ENCODE results near the gene SPA17. TPM values are rescaled to one million over a fixed set of nuclear protein-coding genes. Genes with fewer than 3 reads are reported as not detected.

SPA17 gene
- total and polyA plus RNA-seq, 2 of the 4 experiments (the other 2 are of a cell fraction): 9.9 to 10.6 TPM

GRCh38 chr11:124722176-124722575 lies 48.5 kb downstream of the SPA17 start:
- Histone ChIP-seq H2BK20ac (ENCODE audit: low read depth, low read length) (no peak overlapping the region), H3K23ac (ENCODE audit: low read depth, low read length) (no peak overlapping the region), H2AFZ (replicated peaks; ENCODE audit: low read length, poor library complexity) (no peak overlapping the region), H3K9me1 (ENCODE audit: insufficient read depth, low read length) (peaks cover 12% of the 10 kb centered on the region), H3K56ac (ENCODE audit: extremely low read depth, insufficient read depth, low read length) (no peak overlapping the region), H4K5ac (ENCODE audit: low read depth, low read length) (no peak overlapping the region), H4K8ac (ENCODE audit: low read depth in 2 of 2, low read length in 2 of 2) (no peak overlapping the region), H2AK5ac (ENCODE audit: low read depth, low read length) (no peak overlapping the region), H4K20me1 (ENCODE audit: insufficient read depth, low read length) (no peaks in the 10 kb centered on the region), H3K36me3 (ENCODE audit: control insufficient read depth, insufficient read depth, low read length) (no peaks in the 10 kb centered on the region), H4K91ac (ENCODE audit: insufficient read depth, low read depth, low read length) (no peak overlapping the region), H3K14ac (replicated peaks; ENCODE audit: low read depth, low read length) (no peak overlapping the region), H3K18ac (ENCODE audit: low read depth, low read length) (no peak overlapping the region), H2AK9ac (replicated peaks; ENCODE audit: low read depth, low read length, poor library complexity) (no peak overlapping the region), H3K9ac (ENCODE audit: low read depth, low read length) (no peak overlapping the region), H3K27me3 (ENCODE audit: control insufficient read depth, insufficient read depth, low read length) (peaks cover 36% of the 10 kb centered on the region), H2BK15ac (ENCODE audit: low read depth, low read length) (no peak overlapping the region), H3K79me1 (ENCODE audit: low read depth in 1 of 2, low read length in 2 of 2) (no peaks in the 10 kb centered on the region), H3K4me1 (ENCODE audit: control insufficient read depth, insufficient read depth, low read length) (peaks cover 6% of the 10 kb centered on the region), H3K4me2 (ENCODE audit: low read depth, low read length) (no peak overlapping the region), H3K4me3 (ENCODE audit: insufficient read depth, low read depth, low read length) (no peak overlapping the region), H3K4ac (ENCODE audit: low read depth, low read length) (no peak overlapping the region), H2BK5ac (ENCODE audit: low read depth, low read length, poor library complexity, severe bottlenecking) (no peak overlapping the region), H3K27ac (ENCODE audit: insufficient read depth, low read length) (no peak overlapping the region), H3K9me3 (ENCODE audit: control insufficient read depth, insufficient read depth, low read length) (no peaks in the 10 kb centered on the region), H2BK120ac (ENCODE audit: low read depth, low read length) (no peak overlapping the region)
- WGBS, 2 experiments (ENCODE audit: extremely low coverage in 2 of 2, insufficient read length in 1 of 2): no CpG with 5 or more reads among the region's 6 CpGs
- no TSS peak for BruUV-seq (replicated peaks)
- in situ Hi-C loops (cut with MboI; ENCODE audit: low sequenced_read_pairs) (no loop called here), dilution Hi-C loops (cut with HindIII; ENCODE audit: low sequenced_read_pairs, unreplicated experiment) (no loop called here), intact Hi-C loops (cut with micrococcal nuclease) (no loop called here)
- TF ChIP-seq MAFK (IDR thresholded peaks at IDR 0.05; ENCODE audit: low read depth, low read length) (no peak), CTCF (conservative IDR thresholded peaks at IDR 0.05; ENCODE audit: low read depth, low read length) (no peak), RCOR1 (IDR thresholded peaks at IDR 0.05; ENCODE audit: insufficient replicate concordance, low read length) (no peak), CEBPB (IDR thresholded peaks at IDR 0.05; ENCODE audit: low read depth, low read length) (no peak), SMC3 (IDR thresholded peaks at IDR 0.05; ENCODE audit: low read depth, low read length) (no peak), BHLHE40 (IDR thresholded peaks at IDR 0.05; ENCODE audit: low read depth, low read length) (no peak), CHD1 (IDR thresholded peaks at IDR 0.05; ENCODE audit: low read depth, low read length) (no peak), POLR2A (IDR thresholded peaks at IDR 0.05; ENCODE audit: low read depth, low read length) (no peak), FOS (IDR thresholded peaks at IDR 0.05; ENCODE audit: low read depth, low read length) (no peak)
- ChIA-PET POLR2A (ENCODE audit: unreplicated experiment) (no interaction called here), CTCF (no interaction called here)
- no peak for ATAC-seq (ENCODE audit: low read depth)
- no peak for DNase-seq
